HepG2 (cell line): ENCODE results near the gene NR2F6. TPM values are rescaled to one million over a fixed set of nuclear protein-coding genes. Genes with fewer than 3 reads are reported as not detected.

ENCODE experiments used
- ATAC-seq: fragments of 200-7000 bp; cut with Tn5 transposase; 3 replicates; pipeline ENCODE4 v1.9.1; 2020; ENCODE audit warnings: mild to moderate bottlenecking, moderate library complexity
- BruUV-seq: library from RNA; stranded (reverse); fragments of 400-500 nt; replicated peaks from 2 replicates; lab custom pipeline; 2021; lab: Mats Ljungman, UMichigan
- CTCF ChIA-PET: fragments of 300-600 bp; formaldehyde crosslinking; extraction: SDS; loops from one replicate; lab custom pipeline; 2021; ENCODE audit warnings: low total read pairs, inconsistent platforms, low intra/inter-chr PET ratio; lab: Yijun Ruan, JAX
- POLR2A ChIA-PET: fragments of 350-600 bp; sonication (Branson Sonifier 250); formaldehyde crosslinking; loops from one replicate; lab custom pipeline; 2020; ENCODE audit warnings: antibody characterized with exemption, inconsistent platforms; lab: Yijun Ruan, JAX
- DNase-seq: peaks from one replicate; pipeline ENCODE4 v3.0.0-alpha.2; 2015; ENCODE audit warnings: low spot score
- FAIRE-seq: peaks from 3 replicates; lab custom pipeline; 2011; peaks lifted over from hg19 to GRCh38; lab: Jason Lieb, UNC
- H2AFZ ChIP-seq: one replicate; pipeline ENCODE4 v1.6.1; 2011; ENCODE audit warnings: low read length, inconsistent platforms
- H3K27ac ChIP-seq: fragments of 300-600 bp; 3 replicates; pipeline ENCODE4 v1.8.0; 2011; ENCODE audit warnings: mixed run types, mild to moderate bottlenecking, mixed read lengths, low read length, inconsistent platforms; ENCODE audit not compliant: insufficient read depth; ENCODE audit errors: extremely low read length
- H3K27me3 ChIP-seq, 2 experiments: fragments of 200-600 bp in 1 of 2; 2 replicates in 1 of 2; 3 replicates in 1 of 2; pipeline versions ENCODE4 v1.6.0 to v1.8.0; 2011; ENCODE audit warnings: low read length in 2 of 2, mild to moderate bottlenecking in 2 of 2, moderate library complexity in 2 of 2, inconsistent platforms in 1 of 2; ENCODE audit not compliant: insufficient read depth in 2 of 2, control insufficient read depth in 1 of 2
- H3K36me3 ChIP-seq, 2 experiments: fragments of 200-600 bp in 1 of 2; replicated peaks in 1 of 2; 2 replicates in 1 of 2; 3 replicates in 1 of 2; pipeline versions ENCODE4 v1.5.1 to v1.8.0; 2011; ENCODE audit warnings: low read length in 2 of 2, inconsistent platforms in 1 of 2; ENCODE audit not compliant: insufficient read depth in 2 of 2, control insufficient read depth in 1 of 2
- H3K4me1 ChIP-seq: 2 replicates; pipeline ENCODE4 v1.5.1; 2012; ENCODE audit warnings: low read length, inconsistent platforms; ENCODE audit not compliant: insufficient read depth
- H3K4me2 ChIP-seq: 2 replicates; pipeline ENCODE4 v1.6.0; 2011; ENCODE audit warnings: low read depth, low read length, inconsistent platforms
- H3K4me3 ChIP-seq, 3 experiments: fragments of 200-600 bp in 1 of 3; sonication (generic), shearing (Covaris generic) in 1 of 3; replicated peaks in 1 of 3; 2 replicates each; pipeline ENCODE4 v1.5.1; 2011 to 2016; ENCODE audit warnings: low read length in 3 of 3, inconsistent platforms in 2 of 3, low read depth in 2 of 3, mild to moderate bottlenecking in 2 of 3, control low read depth in 1 of 3, mixed read lengths in 1 of 3; ENCODE audit not compliant: insufficient read depth in 1 of 3
- H3K79me2 ChIP-seq: one replicate; pipeline ENCODE4 v1.6.1; 2011; ENCODE audit warnings: low read length, inconsistent platforms; ENCODE audit not compliant: insufficient read depth
- H3K9ac ChIP-seq: 2 replicates; pipeline ENCODE4 v1.6.0; 2011; ENCODE audit warnings: mild to moderate bottlenecking, low read depth, low read length, inconsistent platforms; ENCODE audit not compliant: insufficient read depth
- H3K9me3 ChIP-seq: 2 replicates; pipeline ENCODE4 v1.5.1; 2012; ENCODE audit warnings: mild to moderate bottlenecking, low read length
- H4K20me1 ChIP-seq: 2 replicates; pipeline ENCODE4 v1.6.0; 2011; ENCODE audit warnings: inconsistent platforms, mild to moderate bottlenecking, low read length, moderate library complexity; ENCODE audit not compliant: insufficient read depth
- AGO2 ChIP-seq: fragments of 200-400 bp; formaldehyde crosslinking; optimal IDR thresholded peaks from 2 replicates; pipeline ENCODE3; 2017; ENCODE audit warnings: mild to moderate bottlenecking, low read depth, low read length, moderate library complexity
- CHD2 ChIP-seq: IDR thresholded peaks from 2 replicates; pipeline ENCODE4 v1.6.1; 2011; ENCODE audit warnings: low read depth, low read length, improper control_type of control experiment
- ERF ChIP-seq: IDR thresholded peaks from 2 replicates; pipeline ENCODE4 v1.6.1; 2018; ENCODE audit warnings: missing biosample characterization, missing genetic modification reagents
- FOXO4 ChIP-seq: sonication (generic); formaldehyde crosslinking; conservative IDR thresholded peaks from 2 replicates; pipeline ENCODE4 v1.8.1; 2023; ENCODE audit warnings: missing genetic modification reagents
- HOXA3 ChIP-seq: sonication (generic); formaldehyde crosslinking; IDR thresholded peaks from 2 replicates; pipeline ENCODE4 v1.5.0; 2020; ENCODE audit warnings: missing genetic modification reagents
- MIER2 ChIP-seq: IDR thresholded peaks from 2 replicates; pipeline ENCODE4 v1.6.1; 2016; ENCODE audit warnings: missing biosample characterization, missing genetic modification reagents
- NFYC ChIP-seq: IDR thresholded peaks from 2 replicates; pipeline ENCODE4 v1.6.1; 2016; ENCODE audit warnings: missing genetic modification reagents, missing compliant biosample characterization
- POLR2G ChIP-seq: fragments of 200-400 bp; formaldehyde crosslinking; IDR thresholded peaks from 2 replicates; pipeline ENCODE4 v1.6.1; 2018; ENCODE audit warnings: mild to moderate bottlenecking, low read depth, low read length, moderate library complexity
- RBFOX2 ChIP-seq: fragments of 200-400 bp; formaldehyde crosslinking; IDR thresholded peaks from 2 replicates; pipeline ENCODE4 v1.6.1; 2017; ENCODE audit warnings: low read depth, mild to moderate bottlenecking, low read length
- RBM22 ChIP-seq: fragments of 200-400 bp; formaldehyde crosslinking; optimal IDR thresholded peaks from 2 replicates; pipeline ENCODE3; 2017; ENCODE audit warnings: mild to moderate bottlenecking, low read length, moderate library complexity
- TCF12 ChIP-seq, 2 experiments: fragments of 450-650 bp in 1 of 2; sonication (generic) in 1 of 2; formaldehyde crosslinking in 1 of 2; IDR thresholded peaks; 2 replicates each; pipeline versions ENCODE4 v1.6.1 to v1.8.0; 2017 to 2022; ENCODE audit warnings: antibody characterized with exemption in 1 of 2, mild to moderate bottlenecking in 1 of 2, missing genetic modification reagents in 1 of 2, moderate library complexity in 1 of 2
- ZNF263 ChIP-seq: sonication (generic); formaldehyde crosslinking; IDR thresholded peaks from 2 replicates; pipeline ENCODE4 v1.4.0; 2020; ENCODE audit warnings: missing genetic modification reagents
- ZNF816 ChIP-seq: sonication (generic); formaldehyde crosslinking; IDR thresholded peaks from 2 replicates; pipeline ENCODE4 v1.8.0; 2022; ENCODE audit warnings: missing genetic modification reagents, mild to moderate bottlenecking, borderline replicate concordance
- WGBS: methylation state at CpG from one replicate; pipeline ENCODE4 v1.1.6; 2017; ENCODE audit warnings: low lambda C conversion rate; 5-methylcytosine and 5-hydroxymethylcytosine counted together
- in situ Hi-C: cut with HindIII; loops from 2 replicates; pipeline ENCODE4 v1.10.0; 2017; ENCODE audit warnings: low pct_unique_long_range_greater_than_20kb; ENCODE audit not compliant: extremely low pct_ligation_motif_present
- intact Hi-C: fragments of 100-400 bp; cut with micrococcal nuclease; formaldehyde crosslinking; loops from one replicate; pipeline ENCODE4 v1.10.0; 2022; ENCODE audit not compliant: unreplicated experiment
- polyA plus RNA-seq, 8 experiments: library from polyadenylated mRNA; depleted of rRNA in 3 of 8; stranded (reverse) in 7 of 8; unstranded in 1 of 8; fragments of >200 nt; fragmentation: Illumina TruSeq in 4 of 8; extraction: Trizol in 4 of 8; gene quantifications; 2 replicates each; pipeline versions ENCODE4 v1.2.1 to v1.2.3, GENCODE V29; 2011 to 2016; ENCODE audit warnings: low read depth in 4 of 8, missing spikeins in 1 of 8, mixed read lengths in 1 of 8; ENCODE audit not compliant: insufficient read depth in 1 of 8
- total RNA-seq, 5 experiments: library from RNA; depleted of rRNA; stranded (reverse); fragments of >200 nt; fragmentation: Illumina TruSeq; extraction: Trizol; gene quantifications; 2 replicates each; pipeline ENCODE4 v1.2.3, GENCODE V29; 2016; ENCODE audit warnings: low read depth in 1 of 5

NR2F6 gene
- total and polyA plus RNA-seq, 2 of the 13 experiments (the other 11 are each of a cell fraction or from before 2014, with no cell fraction given) = 30.9 to 72.4 TPM

GRCh38 chr19:17235971-17236777 lies 9.5 kb downstream of the NR2F6 start:
- H3K9ac ChIP-seq = no peak overlapping the region

GRCh38 chr19:17235300-17235970 lies 10.3 kb downstream of the NR2F6 start:
- CTCF ChIA-PET = no interaction called here
- peaks cover 19 to 46% of the 10 kb centered on the region in 2 experiments for H3K36me3 ChIP-seq
- no peak for DNase-seq
- peaks cover 11% of the 10 kb centered on the region; the same call in 1 of the 2 replicates for H4K20me1 ChIP-seq
- intact Hi-C loops = no loop called here
- POLR2A ChIA-PET = interaction anchor here (1.7 to 3.4 kb wide), 3 partner anchors 8 to 20 kb away, joined by 10 to 12 read pairs (median 11); partner anchors contain the start of genes OCEL1 and USE1
- H3K9ac ChIP-seq = no peak overlapping the region
- no peak for FAIRE-seq
- no peak overlapping the region for H2AFZ ChIP-seq
- H3K79me2 ChIP-seq = peaks cover 17% of the 10 kb centered on the region
- H3K27me3 ChIP-seq = no peaks in the 10 kb centered on the region
- H3K4me1 ChIP-seq = peaks cover 38% of the 10 kb centered on the region
- over 99% methylated on average over 36 of the region's 80 CpGs for WGBS
- H3K27ac ChIP-seq = no peak overlapping the region
- H3K4me2 ChIP-seq = no peak overlapping the region
- peak; percentile 4; the same call in 1 of the 3 replicates for ATAC-seq
- H3K9me3 ChIP-seq = no peaks in the 10 kb centered on the region
- in situ Hi-C loops = no loop called here
- no peak overlapping the region for H3K4me3 ChIP-seq
- no TSS peak for BruUV-seq
- no peak for TF ChIP-seq TCF12 (IDR thresholded peaks at IDR 0.05)
- TF ChIP-seq TCF12 (CRISPR knock-in tag; IDR thresholded peaks at IDR 0.05) = no peak
- peak; percentile 83 for TF ChIP-seq AGO2
- no peak for TF ChIP-seq CHD2
- TF ChIP-seq FOXO4 (CRISPR knock-in tag) = no peak
- TF ChIP-seq ZNF263 (CRISPR knock-in tag) = no peak
- peak; percentile 2 for TF ChIP-seq RBM22
- TF ChIP-seq ERF (CRISPR knock-in tag) = no peak
- TF ChIP-seq MIER2 (CRISPR knock-in tag) = no peak
- TF ChIP-seq HOXA3 = 0 out of 2 replicates have a peak, but pooled peaks have one; percentile 33
- peak; percentile 69; the same call in 1 of the 2 replicates for TF ChIP-seq RBFOX2
- no peak for TF ChIP-seq NFYC (CRISPR knock-in tag)

More at GRCh38 chr19:17235971-17236777, 9.5 kb downstream of the NR2F6 start:
- no TSS peak for BruUV-seq
- ATAC-seq = no peak
- Histone ChIP-seq H4K20me1 (peaks cover 17% of the 10 kb centered on the region; the same call in 1 of the 2 replicates), H3K79me2 (peaks cover 24% of the 10 kb centered on the region), H3K27ac (no peak overlapping the region), H3K27me3 (no peaks in the 10 kb centered on the region), H2AFZ (no peak overlapping the region), H3K4me2 (no peak overlapping the region), H3K4me1 (peaks cover 46% of the 10 kb centered on the region), H3K36me3 (peaks cover 18 to 46% of the 10 kb centered on the region in 2 experiments), H3K9me3 (no peaks in the 10 kb centered on the region), H3K4me3 (no peak overlapping the region)
- POLR2A ChIA-PET = interaction anchor here (1.9 to 9.0 kb wide), 2 partner anchors 7 to 21 kb away, joined by 6 to 178 read pairs; partner anchors contain the start of genes OCEL1 and USE1
- in situ Hi-C loops = no loop called here
- CTCF ChIA-PET = no interaction called here
- no peak for DNase-seq
- no peak for TF ChIP-seq ZNF816 (CRISPR knock-in tag)
- TF ChIP-seq POLR2G = 0 out of 2 replicates have a peak, but pooled peaks have one; percentile 28
- peak; percentile 57 for TF ChIP-seq RBM22
- WGBS = 95% methylated on average over 27 of the region's 27 CpGs
- intact Hi-C loops = no loop called here
- no peak for FAIRE-seq
